Measurements from ENCODE around the gene G6PC2.
"Not testable (repeated sequence)": the region's sequence is repeated elsewhere in the genome, so short reads cannot be mapped to it uniquely, and the experiment has no call there.

DNA sequence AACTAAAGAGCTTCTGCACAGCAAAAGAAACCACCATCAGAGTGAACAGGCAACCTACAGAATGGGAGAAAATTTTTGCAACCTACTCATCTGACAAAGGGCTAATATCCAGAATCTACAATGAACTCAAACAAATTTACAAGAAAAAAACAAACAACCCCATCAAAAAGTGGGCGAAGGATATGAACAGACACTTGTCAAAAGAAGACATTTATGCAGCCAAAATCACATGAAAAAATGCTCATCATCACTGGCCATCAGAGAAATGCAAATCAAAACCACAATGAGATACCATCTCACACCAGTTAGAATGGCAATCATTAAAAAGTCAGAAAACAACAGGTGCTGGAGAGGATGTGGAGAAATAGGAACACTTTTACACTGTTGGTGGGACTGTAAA, 30.7 kb upstream of the G6PC2 start:
- TF ChIP-seq, protein P1, sequence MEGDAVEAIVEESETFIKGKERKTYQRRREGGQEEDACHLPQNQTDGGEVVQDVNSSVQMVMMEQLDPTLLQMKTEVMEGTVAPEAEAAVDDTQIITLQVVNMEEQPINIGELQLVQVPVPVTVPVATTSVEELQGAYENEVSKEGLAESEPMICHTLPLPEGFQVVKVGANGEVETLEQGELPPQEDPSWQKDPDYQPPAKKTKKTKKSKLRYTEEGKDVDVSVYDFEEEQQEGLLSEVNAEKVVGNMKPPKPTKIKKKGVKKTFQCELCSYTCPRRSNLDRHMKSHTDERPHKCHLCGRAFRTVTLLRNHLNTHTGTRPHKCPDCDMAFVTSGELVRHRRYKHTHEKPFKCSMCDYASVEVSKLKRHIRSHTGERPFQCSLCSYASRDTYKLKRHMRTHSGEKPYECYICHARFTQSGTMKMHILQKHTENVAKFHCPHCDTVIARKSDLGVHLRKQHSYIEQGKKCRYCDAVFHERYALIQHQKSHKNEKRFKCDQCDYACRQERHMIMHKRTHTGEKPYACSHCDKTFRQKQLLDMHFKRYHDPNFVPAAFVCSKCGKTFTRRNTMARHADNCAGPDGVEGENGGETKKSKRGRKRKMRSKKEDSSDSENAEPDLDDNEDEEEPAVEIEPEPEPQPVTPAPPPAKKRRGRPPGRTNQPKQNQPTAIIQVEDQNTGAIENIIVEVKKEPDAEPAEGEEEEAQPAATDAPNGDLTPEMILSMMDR (conservative IDR thresholded peaks at IDR 0.05; ENCODE audit: low read length), result not testable (repeated sequence)
- TF ChIP-seq EZH2phosphoT487 (IDR thresholded peaks at IDR 0.05; ENCODE audit: borderline replicate concordance), result not testable (repeated sequence)
